HG03354 (cell line): ENCODE data around the gene PACS2.

Experiments used
- ATAC-seq: cut with Tn5 transposase; IDR thresholded peaks from one replicate; pipeline ENCODE4 v1.9.1; 2021; ENCODE audit warnings: mild to moderate bottlenecking; ENCODE audit not compliant: unreplicated experiment, poor library complexity, severe bottlenecking

Gene PACS2

GRCh38 chr14:105365101-105365500 lies 50.6 kb downstream of the PACS2 start:
- ATAC-seq, result no peak

- no peak for ATAC-seq
Observed at GRCh38 chr14:105365681-105366080, 51.1 kb downstream of the PACS2 start.

GRCh38 chr14:105366386-105367074 lies 52.0 kb downstream of the PACS2 start:
- ATAC-seq, result no peak

- ATAC-seq, result no peak
Observed at GRCh38 chr14:105367116-105368031, 52.8 kb downstream of the PACS2 start.

GRCh38 chr14:105368032-105368417 lies 53.5 kb downstream of the PACS2 start:
- ATAC-seq, result no peak

- no peak for ATAC-seq
Observed at GRCh38 chr14:105368426-105368825, 53.9 kb downstream of the PACS2 start.

- ATAC-seq, result no peak
Observed at GRCh38 chr14:105368910-105369652, 54.5 kb downstream of the PACS2 start.

GRCh38 chr14:105369653-105370040 lies 55.1 kb downstream of the PACS2 start:
- ATAC-seq, result no peak

GRCh38 chr14:105374389-105374788 lies 59.8 kb downstream of the PACS2 start:
- no peak for ATAC-seq

GRCh38 chr14:105375635-105376057 lies 61.1 kb downstream of the PACS2 start:
- ATAC-seq, result no peak

GRCh38 chr14:105376521-105377440 lies 62.2 kb downstream of the PACS2 start:
- ATAC-seq, result no peak

- ATAC-seq, result no peak
Observed at GRCh38 chr14:105377555-105378182, 63.1 kb downstream of the PACS2 start.

- ATAC-seq, result no peak
Observed at GRCh38 chr14:105378199-105378598, 63.7 kb downstream of the PACS2 start.

GRCh38 chr14:105378873-105379685 lies 64.5 kb downstream of the PACS2 start:
- no peak for ATAC-seq

- no peak for ATAC-seq
Observed at GRCh38 chr14:105379946-105380345, 65.4 kb downstream of the PACS2 start.

GRCh38 chr14:105380756-105381155 lies 66.2 kb downstream of the PACS2 start:
- no peak for ATAC-seq

GRCh38 chr14:105381446-105382342 lies 67.1 kb downstream of the PACS2 start:
- ATAC-seq, result no peak
